ENCODE measurements around the gene PACSIN2. TPM values are rescaled to one million over a fixed set of nuclear protein-coding genes. Genes with fewer than 3 reads are reported as not detected.
A peak's percentile ranks its signal among the peaks of the same experiment; 100 is the strongest.
"Not testable (repeated sequence)": the region's sequence is repeated elsewhere in the genome, so short reads cannot be mapped to it uniquely, and the experiment has no call there.

Gene PACSIN2
- polyA plus RNA-seq, 12 donors: 22.7 to 44.7 (median 29.0) TPM; not detected in 1

GRCh38 chr22:42967933-42968332 is 47.0 kb downstream of the PACSIN2 start:
- peak; percentile 67 for DNase-seq

- no peak for DNase-seq
Observed at GRCh38 chr22:42967005-42967404, 47.9 kb downstream of the PACSIN2 start.

- no peak for DNase-seq
Observed at GRCh38 chr22:42966497-42966896, 48.5 kb downstream of the PACSIN2 start.

- no peak for DNase-seq
Observed at GRCh38 chr22:42964994-42965699, 49.8 kb downstream of the PACSIN2 start.

- DNase-seq: no peak
Observed at GRCh38 chr22:42963231-42963595, 51.7 kb downstream of the PACSIN2 start.

- no peak for DNase-seq
Observed at GRCh38 chr22:42962295-42963230, 52.4 kb downstream of the PACSIN2 start.

GRCh38 chr22:42961810-42962209 is 53.1 kb downstream of the PACSIN2 start:
- DNase-seq: no peak

GRCh38 chr22:42961400-42961690 is 53.6 kb downstream of the PACSIN2 start:
- not testable (repeated sequence) for DNase-seq

- DNase-seq: no peak
Observed at GRCh38 chr22:42960531-42961399, 54.2 kb downstream of the PACSIN2 start.

GRCh38 chr22:42959576-42960509 is 55.1 kb downstream of the PACSIN2 start:
- peak; percentile 71 for DNase-seq

- no peak for DNase-seq
Observed at GRCh38 chr22:42958937-42959336, 56.0 kb downstream of the PACSIN2 start.

- DNase-seq: no peak
Observed at GRCh38 chr22:42957958-42958357, 57.0 kb downstream of the PACSIN2 start.

GRCh38 chr22:42957544-42957943 is 57.4 kb downstream of the PACSIN2 start:
- DNase-seq: no peak

GRCh38 chr22:42955848-42956247 is 59.1 kb downstream of the PACSIN2 start:
- DNase-seq: no peak

- DNase-seq: no peak
Observed at GRCh38 chr22:42955087-42955635, 59.8 kb downstream of the PACSIN2 start.

- not testable (repeated sequence) for DNase-seq
Observed at GRCh38 chr22:42953751-42954150, 61.2 kb downstream of the PACSIN2 start.

- no peak for DNase-seq
Observed at GRCh38 chr22:42951093-42951710, 63.7 kb downstream of the PACSIN2 start.

GRCh38 chr22:42950281-42950680 is 64.7 kb downstream of the PACSIN2 start:
- no peak for DNase-seq

GRCh38 chr22:42949159-42949558 is 65.8 kb downstream of the PACSIN2 start:
- DNase-seq: no peak

- DNase-seq: no peak
Observed at GRCh38 chr22:42948294-42948693, 66.7 kb downstream of the PACSIN2 start.
